Measurements from ENCODE around the gene SORCS2.

SORCS2 gene

GRCh38 chr4:7732263-7732662, 539.9 kb downstream of the SORCS2 start:
- no peak for DNase-seq

- no peak for DNase-seq
Measured at GRCh38 chr4:7733201-7733600, 540.9 kb downstream of the SORCS2 start.

- DNase-seq, result no peak
Measured at GRCh38 chr4:7733801-7734650, 541.7 kb downstream of the SORCS2 start.

- DNase-seq, result no peak
Measured at GRCh38 chr4:7734651-7735260, 542.4 kb downstream of the SORCS2 start.

GRCh38 chr4:7735395-7735794, 543.1 kb downstream of the SORCS2 start:
- DNase-seq, result no peak

GRCh38 chr4:7735961-7736360, 543.6 kb downstream of the SORCS2 start:
- no peak for DNase-seq

GRCh38 chr4:7736436-7737267, 544.3 kb downstream of the SORCS2 start:
- DNase-seq, result no peak

GRCh38 chr4:7737268-7737645, 544.9 kb downstream of the SORCS2 start:
- DNase-seq, result no peak

GRCh38 chr4:7737752-7738457, 545.6 kb downstream of the SORCS2 start:
- no peak for DNase-seq

GRCh38 chr4:7738458-7739076, 546.2 kb downstream of the SORCS2 start:
- DNase-seq, result no peak

- DNase-seq, result no peak
Measured at GRCh38 chr4:7739077-7739917, 547.0 kb downstream of the SORCS2 start.

GRCh38 chr4:7739918-7740865, 547.9 kb downstream of the SORCS2 start:
- DNase-seq, result no peak

- DNase-seq, result no peak
Measured at GRCh38 chr4:7740866-7741525, 548.7 kb downstream of the SORCS2 start.

- DNase-seq, result no peak
Measured at GRCh38 chr4:7741946-7742806, 549.8 kb downstream of the SORCS2 start.

- no peak for DNase-seq
Measured at GRCh38 chr4:7742807-7743280, 550.5 kb downstream of the SORCS2 start.

GRCh38 chr4:7744142-7744804, 551.9 kb downstream of the SORCS2 start:
- DNase-seq, result no peak

GRCh38 chr4:7745301-7745885, 553.1 kb downstream of the SORCS2 start:
- DNase-seq, result no peak
